Liver (tissue), 9 donors: Measurements from ENCODE around the gene AMN1. TPM values are rescaled to one million over a fixed set of nuclear protein-coding genes. Genes with fewer than 3 reads are reported as not detected.
"Not testable (repeated sequence)": the region's sequence is repeated elsewhere in the genome, so short reads cannot be mapped to it uniquely, and the experiment has no call there.

Experiments used
- DNase-seq: peaks from one replicate; pipeline ENCODE4 v3.0.0-alpha.2; 2017; ENCODE audit warnings: low spot score
- H3K27ac ChIP-seq, 2 donors: one replicate each; pipeline ENCODE4 v1.7.0; 2013; ENCODE audit warnings: inconsistent platforms in 2 of 2, low read length in 2 of 2, control low read depth in 1 of 2, low read depth in 1 of 2, mild to moderate bottlenecking in 1 of 2
- H3K27me3 ChIP-seq, 4 donors: one replicate each; pipeline versions ENCODE4 v1.6.1 to v1.7.0; 2013; ENCODE audit warnings: low read length in 3 of 4, inconsistent platforms in 1 of 4, mild to moderate bottlenecking in 1 of 4, moderate library complexity in 1 of 4; ENCODE audit not compliant: control insufficient read depth in 4 of 4, insufficient read depth in 4 of 4
- H3K36me3 ChIP-seq, 4 donors: one replicate each; pipeline versions ENCODE4 v1.6.1 to v1.7.0; 2013; ENCODE audit warnings: low read length in 3 of 4, mild to moderate bottlenecking in 3 of 4, low read depth in 1 of 4, moderate library complexity in 1 of 4; ENCODE audit not compliant: control insufficient read depth in 4 of 4, insufficient read depth in 3 of 4
- H3K4me1 ChIP-seq, 4 donors: one replicate each; pipeline versions ENCODE4 v1.6.1 to v1.7.0; 2013; ENCODE audit warnings: low read length in 3 of 4, mild to moderate bottlenecking in 3 of 4, moderate library complexity in 1 of 4; ENCODE audit not compliant: control insufficient read depth in 4 of 4, insufficient read depth in 4 of 4
- H3K4me3 ChIP-seq, 3 donors: one replicate each; pipeline versions ENCODE4 v1.6.1 to v1.7.0; 2013; ENCODE audit warnings: low read length in 3 of 3, control low read depth in 1 of 3, low read depth in 1 of 3, mild to moderate bottlenecking in 1 of 3
- H3K9ac ChIP-seq, 2 donors: one replicate each; pipeline ENCODE4 v1.7.0; 2013; ENCODE audit warnings: low read length in 2 of 2, mild to moderate bottlenecking in 2 of 2, moderate library complexity in 2 of 2, control low read depth in 1 of 2, low read depth in 1 of 2
- H3K9me3 ChIP-seq, 4 donors: one replicate each; pipeline versions ENCODE4 v1.6.1 to v1.7.0; 2013; ENCODE audit warnings: low read length in 3 of 4; ENCODE audit not compliant: control insufficient read depth in 4 of 4
- FOXA1 ChIP-seq: IDR thresholded peaks from 2 replicates; pipeline ENCODE4 v1.6.1; 2016; ENCODE audit warnings: antibody characterized with exemption
- FOXA2 ChIP-seq: IDR thresholded peaks from 2 replicates; pipeline ENCODE4 v1.6.1; 2016; ENCODE audit warnings: antibody characterized with exemption
- GABPA ChIP-seq, 2 donors: IDR thresholded peaks in 1 of 2; conservative IDR thresholded peaks in 1 of 2; 2 replicates each; pipeline ENCODE4 v1.6.1; 2016; ENCODE audit warnings: antibody characterized with exemption in 2 of 2, mild to moderate bottlenecking in 1 of 2, moderate library complexity in 1 of 2
- HNF4A ChIP-seq, 2 donors: conservative IDR thresholded peaks; 2 replicates each; pipeline ENCODE4 v1.6.1; 2016; ENCODE audit warnings: antibody characterized with exemption in 2 of 2, mild to moderate bottlenecking in 2 of 2
- HNF4G ChIP-seq: IDR thresholded peaks from 2 replicates; pipeline ENCODE4 v1.6.1; 2016; ENCODE audit warnings: antibody characterized with exemption
- JUND ChIP-seq, 2 donors: IDR thresholded peaks; 2 replicates each; pipeline ENCODE4 v1.6.1; 2016; ENCODE audit warnings: antibody characterized with exemption in 2 of 2
- NR2F2 ChIP-seq: IDR thresholded peaks from 2 replicates; pipeline ENCODE4 v1.6.1; 2016; ENCODE audit warnings: antibody characterized with exemption
- RAD21 ChIP-seq, 2 donors: IDR thresholded peaks; 2 replicates each; pipeline ENCODE4 v1.6.1; 2016; ENCODE audit warnings: antibody characterized with exemption in 2 of 2, mild to moderate bottlenecking in 2 of 2
- RXRA ChIP-seq, 2 donors: IDR thresholded peaks; 2 replicates each; pipeline ENCODE4 v1.6.1; 2017 to 2018; ENCODE audit warnings: antibody characterized with exemption in 2 of 2, mild to moderate bottlenecking in 1 of 2
- SP1 ChIP-seq: IDR thresholded peaks from 2 replicates; pipeline ENCODE4 v1.6.1; 2018; ENCODE audit warnings: antibody characterized with exemption, mild to moderate bottlenecking
- TAF1 ChIP-seq: conservative IDR thresholded peaks from 2 replicates; pipeline ENCODE4 v1.6.1; 2016; ENCODE audit warnings: antibody characterized with exemption, mild to moderate bottlenecking
- YY1 ChIP-seq: IDR thresholded peaks from 2 replicates; pipeline ENCODE4 v1.6.1; 2016; ENCODE audit warnings: antibody characterized with exemption, mild to moderate bottlenecking
- WGBS: extraction: QIAGEN DNeasy Blood & Tissue Kit; methylation state at CpG from one replicate; pipeline ENCODE4 v1.1.7; 2013; 5-methylcytosine and 5-hydroxymethylcytosine counted together
- polyA plus RNA-seq, 2 donors: library from polyadenylated mRNA; stranded (reverse) in 1 of 2; unstranded in 1 of 2; fragments of 200-250 nt in 1 of 2; fragments of >200 nt in 1 of 2; fragmentation: Nextera tagmentation in 1 of 2; extraction: Ambion mirVana in 1 of 2; gene quantifications; one replicate each; pipeline versions ENCODE4 v1.2.1 to v1.2.3, GENCODE V29; 2013 to 2015
- total RNA-seq, 2 donors: library from RNA; depleted of rRNA; stranded (reverse); fragments of >200 nt; gene quantifications; one replicate each; pipeline ENCODE4 v1.2.3, GENCODE V29; 2014
- TF ChIP-seq, protein P1 (sequence below): fragments of 150-350 bp; IDR thresholded peaks from 2 replicates; pipeline ENCODE4 v1.5.1; 2017; ENCODE audit warnings: improper control_type of control experiment, low read depth, low read length; ENCODE audit not compliant: missing input control
- TF ChIP-seq, protein P2 (sequence below): IDR thresholded peaks from 2 replicates; pipeline ENCODE4 v1.6.1; 2016; ENCODE audit warnings: antibody characterized with exemption
- TF ChIP-seq, protein P3 (sequence below): IDR thresholded peaks from 2 replicates; pipeline ENCODE4 v1.6.1; 2016; ENCODE audit warnings: antibody characterized with exemption
- donor health status: healthy.
- donor health status: healthy.
- donor health status: healthy.
- donor health status: healthy.
- donor health status: healthy.

AMN1 gene
- total and polyA plus RNA-seq, 4 donors, result 1.9 to 5.2 (median 3.7) TPM

DNA sequence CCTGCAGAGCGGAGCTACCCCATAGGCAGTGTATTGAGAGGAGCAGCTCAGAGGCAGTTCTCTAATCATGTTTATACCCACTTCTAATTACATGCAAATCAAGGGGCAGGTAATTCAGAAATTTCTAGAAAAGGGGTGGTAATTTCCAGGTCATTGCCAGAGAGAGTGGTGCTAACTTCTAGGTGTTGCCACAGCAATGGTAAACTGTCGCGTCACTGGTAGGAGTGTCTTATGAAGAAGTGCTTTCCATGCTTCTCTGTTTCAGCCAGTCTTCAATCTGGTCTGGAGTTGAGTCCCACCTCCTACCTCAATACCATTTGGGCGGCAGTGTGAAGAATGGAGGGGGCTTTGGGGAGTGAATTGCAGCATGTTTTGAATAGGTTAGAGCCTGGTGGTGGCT, 8.5 kb upstream of the AMN1 start:
- TF ChIP-seq JUND (IDR thresholded peaks at IDR 0.05) (no peak), RAD21 (IDR thresholded peaks at IDR 0.05) (no peak), HNF4G (no peak), SP1 (no peak), TAF1 (no peak), GABPA (IDR thresholded peaks at IDR 0.05 in 1 of 2, conservative IDR thresholded peaks at IDR 0.05 in 1 of 2) (no peak), FOXA2 (no peak), HNF4A (conservative IDR thresholded peaks at IDR 0.05) (no peak), NR2F2 (no peak)
- TF ChIP-seq, protein P1, sequence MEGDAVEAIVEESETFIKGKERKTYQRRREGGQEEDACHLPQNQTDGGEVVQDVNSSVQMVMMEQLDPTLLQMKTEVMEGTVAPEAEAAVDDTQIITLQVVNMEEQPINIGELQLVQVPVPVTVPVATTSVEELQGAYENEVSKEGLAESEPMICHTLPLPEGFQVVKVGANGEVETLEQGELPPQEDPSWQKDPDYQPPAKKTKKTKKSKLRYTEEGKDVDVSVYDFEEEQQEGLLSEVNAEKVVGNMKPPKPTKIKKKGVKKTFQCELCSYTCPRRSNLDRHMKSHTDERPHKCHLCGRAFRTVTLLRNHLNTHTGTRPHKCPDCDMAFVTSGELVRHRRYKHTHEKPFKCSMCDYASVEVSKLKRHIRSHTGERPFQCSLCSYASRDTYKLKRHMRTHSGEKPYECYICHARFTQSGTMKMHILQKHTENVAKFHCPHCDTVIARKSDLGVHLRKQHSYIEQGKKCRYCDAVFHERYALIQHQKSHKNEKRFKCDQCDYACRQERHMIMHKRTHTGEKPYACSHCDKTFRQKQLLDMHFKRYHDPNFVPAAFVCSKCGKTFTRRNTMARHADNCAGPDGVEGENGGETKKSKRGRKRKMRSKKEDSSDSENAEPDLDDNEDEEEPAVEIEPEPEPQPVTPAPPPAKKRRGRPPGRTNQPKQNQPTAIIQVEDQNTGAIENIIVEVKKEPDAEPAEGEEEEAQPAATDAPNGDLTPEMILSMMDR, result no peak
- no peaks in the 10 kb centered on the region for H3K36me3 ChIP-seq
- no peak overlapping the region for H3K9ac ChIP-seq
- no peaks in the 10 kb centered on the region for H3K27me3 ChIP-seq
- no peak overlapping the region for H3K27ac ChIP-seq
- no peaks in the 10 kb centered on the region for H3K9me3 ChIP-seq
- WGBS, result 83% methylated on average over 4 of the region's 4 CpGs
- H3K4me3 ChIP-seq, result no peak overlapping the region
- no peak for DNase-seq
- no peaks in the 10 kb centered on the region for H3K4me1 ChIP-seq

DNA sequence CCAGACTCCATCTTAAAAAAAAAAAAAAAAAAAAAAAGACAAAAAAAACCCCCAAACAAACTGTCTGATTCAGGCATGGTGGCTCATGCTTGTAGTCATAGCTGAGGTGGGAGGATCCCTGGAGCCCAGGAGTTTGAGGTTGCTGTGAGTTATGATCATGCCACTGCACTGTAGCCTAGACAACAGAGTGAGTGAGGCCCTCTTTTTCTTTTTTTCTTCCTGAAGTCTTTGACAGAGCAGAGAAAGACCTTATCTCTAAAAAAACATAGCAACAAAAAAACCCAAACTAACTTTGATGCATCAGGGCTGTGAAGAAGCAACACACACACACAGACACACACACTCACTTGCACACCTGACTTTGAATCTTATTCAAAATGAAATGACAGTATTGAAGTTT, 7.7 kb upstream of the AMN1 start:
- no peaks in the 10 kb centered on the region for H3K27me3 ChIP-seq
- H3K4me3 ChIP-seq, result no peak overlapping the region
- no peak overlapping the region for H3K27ac ChIP-seq
- TF ChIP-seq RXRA (IDR thresholded peaks at IDR 0.05) (no peak), HNF4A (conservative IDR thresholded peaks at IDR 0.05) (no peak), FOXA1 (no peak), YY1 (no peak), SP1 (no peak), JUND (IDR thresholded peaks at IDR 0.05) (no peak)
- TF ChIP-seq, protein P2, sequence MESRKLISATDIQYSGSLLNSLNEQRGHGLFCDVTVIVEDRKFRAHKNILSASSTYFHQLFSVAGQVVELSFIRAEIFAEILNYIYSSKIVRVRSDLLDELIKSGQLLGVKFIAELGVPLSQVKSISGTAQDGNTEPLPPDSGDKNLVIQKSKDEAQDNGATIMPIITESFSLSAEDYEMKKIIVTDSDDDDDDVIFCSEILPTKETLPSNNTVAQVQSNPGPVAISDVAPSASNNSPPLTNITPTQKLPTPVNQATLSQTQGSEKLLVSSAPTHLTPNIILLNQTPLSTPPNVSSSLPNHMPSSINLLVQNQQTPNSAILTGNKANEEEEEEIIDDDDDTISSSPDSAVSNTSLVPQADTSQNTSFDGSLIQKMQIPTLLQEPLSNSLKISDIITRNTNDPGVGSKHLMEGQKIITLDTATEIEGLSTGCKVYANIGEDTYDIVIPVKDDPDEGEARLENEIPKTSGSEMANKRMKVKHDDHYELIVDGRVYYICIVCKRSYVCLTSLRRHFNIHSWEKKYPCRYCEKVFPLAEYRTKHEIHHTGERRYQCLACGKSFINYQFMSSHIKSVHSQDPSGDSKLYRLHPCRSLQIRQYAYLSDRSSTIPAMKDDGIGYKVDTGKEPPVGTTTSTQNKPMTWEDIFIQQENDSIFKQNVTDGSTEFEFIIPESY, result no peak
- TF ChIP-seq, protein P3, sequence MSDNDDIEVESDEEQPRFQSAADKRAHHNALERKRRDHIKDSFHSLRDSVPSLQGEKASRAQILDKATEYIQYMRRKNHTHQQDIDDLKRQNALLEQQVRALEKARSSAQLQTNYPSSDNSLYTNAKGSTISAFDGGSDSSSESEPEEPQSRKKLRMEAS, result no peak
- no peak for DNase-seq
- H3K9ac ChIP-seq, result no peak overlapping the region
- H3K9me3 ChIP-seq, result no peaks in the 10 kb centered on the region
- H3K36me3 ChIP-seq, result no peaks in the 10 kb centered on the region
- no peaks in the 10 kb centered on the region for H3K4me1 ChIP-seq

DNA sequence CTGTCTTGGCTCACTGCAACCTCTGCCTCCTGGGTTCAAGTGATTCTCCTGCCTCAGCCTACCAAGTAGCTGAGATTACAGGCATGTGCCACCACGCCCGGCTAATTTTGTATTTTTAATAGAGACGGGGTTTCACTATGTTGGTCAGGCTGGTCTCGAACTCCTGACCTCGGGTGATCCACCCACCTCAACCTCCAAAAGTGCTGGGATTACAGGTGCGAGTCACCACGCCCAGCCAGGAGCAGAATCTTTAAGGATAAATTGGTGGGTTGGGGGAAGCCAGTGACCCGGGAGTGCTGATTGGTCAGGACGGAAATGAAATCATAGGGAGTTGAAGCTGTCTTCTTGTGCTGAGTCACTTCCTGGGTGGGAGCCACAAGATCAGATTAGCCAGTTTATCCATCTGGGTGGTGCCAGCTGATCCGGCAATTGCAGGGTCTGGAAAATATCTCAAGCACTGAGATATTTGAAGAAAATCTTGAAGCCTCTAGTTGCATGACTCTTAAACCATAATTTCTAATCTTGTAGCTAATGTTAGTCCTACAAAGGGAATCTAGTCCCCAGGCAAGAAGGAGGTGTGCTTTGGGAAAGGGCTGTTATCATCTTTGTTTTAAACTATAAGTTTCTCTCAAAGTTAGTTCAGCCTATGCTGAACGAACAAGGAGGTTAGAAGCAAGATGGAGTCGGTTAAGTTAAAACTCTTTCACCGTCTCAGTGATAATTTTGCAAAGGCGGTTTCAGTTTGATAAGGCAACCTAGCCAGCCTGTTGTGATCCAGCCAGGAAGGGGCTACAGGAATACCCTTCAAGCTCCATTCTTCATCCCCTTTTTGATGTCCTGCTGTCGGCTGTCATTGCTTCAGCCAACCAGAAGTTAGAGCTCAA, 5.0 kb upstream of the AMN1 start:
- not testable (repeated sequence) for H3K36me3 ChIP-seq, H3K4me1 ChIP-seq, H3K9ac ChIP-seq, H3K27me3 ChIP-seq, H3K4me3 ChIP-seq, H3K9me3 ChIP-seq, H3K27ac ChIP-seq, DNase-seq
- WGBS, result 91% methylated on average over 15 of the region's 15 CpGs
